HL-60 (cell line): Measurements from ENCODE around the gene STX4.

Source experiments
- DNase-seq, 2 experiments: peaks; one replicate each; pipeline ENCODE4 v3.0.0-alpha.2; 2010 to 2020; ENCODE audit warnings: low read depth in 1 of 2, low spot score in 1 of 2
- H3K27ac ChIP-seq: fragments of 250-450 bp; sonication (Bioruptor Pico); replicated peaks from 2 replicates; pipeline ENCODE4 v1.5.1; 2020; ENCODE audit warnings: mild to moderate bottlenecking, moderate library complexity
- H3K27me3 ChIP-seq: fragments of 250-450 bp; sonication (Bioruptor Pico); 2 replicates; pipeline ENCODE4 v1.5.1; 2021; ENCODE audit warnings: mild to moderate bottlenecking, moderate library complexity; ENCODE audit not compliant: insufficient read depth, poor library complexity, severe bottlenecking
- H3K4me3 ChIP-seq: replicated peaks from 2 replicates; pipeline ENCODE4 v1.5.1; 2011; ENCODE audit warnings: mild to moderate bottlenecking, control low read depth, low read length; ENCODE audit not compliant: insufficient read depth
- GABPA ChIP-seq: IDR thresholded peaks from 2 replicates; pipeline ENCODE4 v1.6.1; 2012; ENCODE audit warnings: low read depth
- POLR2AphosphoS5 ChIP-seq: IDR thresholded peaks from 2 replicates; pipeline ENCODE4 v1.6.1; 2012; ENCODE audit warnings: low read depth
- SPI1 ChIP-seq: IDR thresholded peaks from 2 replicates; pipeline ENCODE4 v1.6.1; 2012; ENCODE audit warnings: low read depth, mild to moderate bottlenecking, borderline replicate concordance
- TF ChIP-seq, protein P1 (sequence below): IDR thresholded peaks from one replicate; pipeline ENCODE4 v1.5.1; 2011; ENCODE audit warnings: low read length, control low read depth, inconsistent platforms; ENCODE audit not compliant: insufficient read depth
- TF ChIP-seq, protein P2 (sequence below): IDR thresholded peaks from 2 replicates; pipeline ENCODE4 v1.6.1; 2012; ENCODE audit warnings: low read depth; ENCODE audit not compliant: insufficient replicate concordance

The STX4 gene

DNA sequence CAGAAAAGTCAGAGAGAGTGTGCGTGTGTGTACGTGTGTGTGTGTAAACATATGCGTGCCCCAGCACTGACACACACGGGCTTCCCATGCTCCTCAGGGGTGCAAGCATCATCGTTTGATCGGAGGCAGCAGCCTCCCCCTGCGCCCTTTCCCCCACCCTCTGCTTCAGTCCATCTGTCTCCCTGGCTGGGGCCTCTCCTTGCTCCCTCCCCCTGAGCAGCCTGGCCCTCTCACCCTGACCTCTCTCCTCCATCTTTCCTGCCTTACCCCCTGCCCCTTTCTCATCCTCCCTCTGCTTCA lies 27.3 kb upstream of the STX4 start:
- Histone ChIP-seq H3K4me3 (no peak overlapping the region), H3K27me3 (peaks cover 36% of the 10 kb centered on the region), H3K27ac (no peak overlapping the region)
- TF ChIP-seq GABPA, result no peak
- TF ChIP-seq, protein P1, sequence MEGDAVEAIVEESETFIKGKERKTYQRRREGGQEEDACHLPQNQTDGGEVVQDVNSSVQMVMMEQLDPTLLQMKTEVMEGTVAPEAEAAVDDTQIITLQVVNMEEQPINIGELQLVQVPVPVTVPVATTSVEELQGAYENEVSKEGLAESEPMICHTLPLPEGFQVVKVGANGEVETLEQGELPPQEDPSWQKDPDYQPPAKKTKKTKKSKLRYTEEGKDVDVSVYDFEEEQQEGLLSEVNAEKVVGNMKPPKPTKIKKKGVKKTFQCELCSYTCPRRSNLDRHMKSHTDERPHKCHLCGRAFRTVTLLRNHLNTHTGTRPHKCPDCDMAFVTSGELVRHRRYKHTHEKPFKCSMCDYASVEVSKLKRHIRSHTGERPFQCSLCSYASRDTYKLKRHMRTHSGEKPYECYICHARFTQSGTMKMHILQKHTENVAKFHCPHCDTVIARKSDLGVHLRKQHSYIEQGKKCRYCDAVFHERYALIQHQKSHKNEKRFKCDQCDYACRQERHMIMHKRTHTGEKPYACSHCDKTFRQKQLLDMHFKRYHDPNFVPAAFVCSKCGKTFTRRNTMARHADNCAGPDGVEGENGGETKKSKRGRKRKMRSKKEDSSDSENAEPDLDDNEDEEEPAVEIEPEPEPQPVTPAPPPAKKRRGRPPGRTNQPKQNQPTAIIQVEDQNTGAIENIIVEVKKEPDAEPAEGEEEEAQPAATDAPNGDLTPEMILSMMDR, result no peak
- no peak for TF ChIP-seq POLR2AphosphoS5
- no peak for TF ChIP-seq SPI1
- TF ChIP-seq, protein P2, sequence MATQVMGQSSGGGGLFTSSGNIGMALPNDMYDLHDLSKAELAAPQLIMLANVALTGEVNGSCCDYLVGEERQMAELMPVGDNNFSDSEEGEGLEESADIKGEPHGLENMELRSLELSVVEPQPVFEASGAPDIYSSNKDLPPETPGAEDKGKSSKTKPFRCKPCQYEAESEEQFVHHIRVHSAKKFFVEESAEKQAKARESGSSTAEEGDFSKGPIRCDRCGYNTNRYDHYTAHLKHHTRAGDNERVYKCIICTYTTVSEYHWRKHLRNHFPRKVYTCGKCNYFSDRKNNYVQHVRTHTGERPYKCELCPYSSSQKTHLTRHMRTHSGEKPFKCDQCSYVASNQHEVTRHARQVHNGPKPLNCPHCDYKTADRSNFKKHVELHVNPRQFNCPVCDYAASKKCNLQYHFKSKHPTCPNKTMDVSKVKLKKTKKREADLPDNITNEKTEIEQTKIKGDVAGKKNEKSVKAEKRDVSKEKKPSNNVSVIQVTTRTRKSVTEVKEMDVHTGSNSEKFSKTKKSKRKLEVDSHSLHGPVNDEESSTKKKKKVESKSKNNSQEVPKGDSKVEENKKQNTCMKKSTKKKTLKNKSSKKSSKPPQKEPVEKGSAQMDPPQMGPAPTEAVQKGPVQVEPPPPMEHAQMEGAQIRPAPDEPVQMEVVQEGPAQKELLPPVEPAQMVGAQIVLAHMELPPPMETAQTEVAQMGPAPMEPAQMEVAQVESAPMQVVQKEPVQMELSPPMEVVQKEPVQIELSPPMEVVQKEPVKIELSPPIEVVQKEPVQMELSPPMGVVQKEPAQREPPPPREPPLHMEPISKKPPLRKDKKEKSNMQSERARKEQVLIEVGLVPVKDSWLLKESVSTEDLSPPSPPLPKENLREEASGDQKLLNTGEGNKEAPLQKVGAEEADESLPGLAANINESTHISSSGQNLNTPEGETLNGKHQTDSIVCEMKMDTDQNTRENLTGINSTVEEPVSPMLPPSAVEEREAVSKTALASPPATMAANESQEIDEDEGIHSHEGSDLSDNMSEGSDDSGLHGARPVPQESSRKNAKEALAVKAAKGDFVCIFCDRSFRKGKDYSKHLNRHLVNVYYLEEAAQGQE, result no peak
- DNase-seq, result no peak

DNA sequence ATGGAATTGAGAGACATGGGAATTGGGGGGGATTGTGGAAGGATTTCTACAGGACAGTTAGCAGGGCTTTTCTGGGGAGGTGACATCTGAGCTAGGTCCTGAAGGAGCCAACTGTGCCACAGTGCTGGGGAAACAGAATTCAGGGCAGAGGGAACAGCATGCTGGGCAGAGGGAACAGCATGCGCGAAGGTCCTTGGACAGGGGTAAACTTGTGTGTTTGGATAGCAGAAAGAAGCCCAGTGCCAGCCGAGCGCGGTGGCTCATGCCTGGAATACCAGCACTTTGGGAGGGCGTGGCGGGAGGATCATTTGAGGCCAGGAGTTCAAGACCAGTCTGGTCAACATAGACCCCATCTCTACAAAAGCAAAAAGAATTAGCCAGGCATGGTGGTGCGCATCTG lies 26.8 kb upstream of the STX4 start:
- peaks cover 40% of the 10 kb centered on the region for H3K27me3 ChIP-seq
- H3K4me3 ChIP-seq, result no peak overlapping the region
- TF ChIP-seq GABPA (no peak), SPI1 (no peak), POLR2AphosphoS5 (no peak)
- TF ChIP-seq, protein P1, result no peak
- TF ChIP-seq, protein P2, result no peak
- H3K27ac ChIP-seq, result no peak overlapping the region
- no peak for DNase-seq

DNA sequence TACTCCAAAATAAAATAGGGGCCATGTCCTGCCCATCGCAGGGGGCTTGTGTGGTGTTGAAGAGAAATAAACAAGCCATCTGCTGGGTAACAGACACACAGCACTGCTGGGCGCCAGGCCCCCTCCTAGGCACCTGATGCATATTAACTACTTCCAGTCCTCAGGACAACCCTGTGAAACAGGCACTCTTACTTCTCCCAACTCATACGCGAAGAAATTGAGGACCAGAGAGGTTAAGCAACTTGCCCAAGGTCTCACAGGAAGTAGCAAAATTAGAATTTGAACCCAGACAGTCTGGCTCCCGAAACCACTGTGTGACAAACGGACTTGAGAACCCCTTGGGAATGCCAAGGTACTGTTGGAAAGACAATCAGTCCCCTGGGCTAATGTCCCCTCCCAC lies 25.7 kb upstream of the STX4 start:
- H3K4me3 ChIP-seq, result no peak overlapping the region
- DNase-seq, result no peak
- H3K27ac ChIP-seq, result no peak overlapping the region
- TF ChIP-seq SPI1, result no peak
- TF ChIP-seq, protein P2, result no peak
- TF ChIP-seq, protein P1, result no peak
- TF ChIP-seq GABPA, result no peak
- TF ChIP-seq POLR2AphosphoS5, result no peak
- peaks cover 40% of the 10 kb centered on the region for H3K27me3 ChIP-seq
